ENCODE results near the gene BTBD17.

DNA sequence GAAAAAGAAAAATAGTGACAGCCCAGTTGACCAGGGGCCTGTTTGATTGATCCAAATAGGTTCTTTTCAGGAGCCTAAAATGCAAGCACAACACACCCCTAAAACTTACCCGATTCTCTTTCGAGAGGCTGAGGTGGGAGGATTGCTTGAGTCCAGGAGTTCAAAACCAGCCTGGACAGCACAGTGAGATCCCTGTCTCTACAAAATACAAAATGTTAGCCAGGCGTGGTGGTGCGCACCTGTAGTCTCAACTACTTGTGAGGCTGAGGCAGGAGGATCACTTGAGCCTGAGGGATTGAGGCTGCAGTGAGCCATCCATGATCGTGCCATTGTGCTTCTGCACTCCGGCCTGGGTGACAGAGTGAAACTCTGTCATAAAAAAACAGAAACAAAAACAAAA, 37.1 kb downstream of the BTBD17 start:
- TF ChIP-seq GATA2 (IDR thresholded peaks at IDR 0.05; ENCODE audit: low read depth, low read length) (no peak), GATA3 (IDR thresholded peaks at IDR 0.05; ENCODE audit: low read depth, low read length) (no peak)

Data from SH-SY5Y (cell line).